ENCODE measurements around the gene IL17RD. TPM values are rescaled to one million over a fixed set of nuclear protein-coding genes. Genes with fewer than 3 reads are reported as not detected.

The IL17RD gene
- total RNA-seq = 27.7 TPM

DNA sequence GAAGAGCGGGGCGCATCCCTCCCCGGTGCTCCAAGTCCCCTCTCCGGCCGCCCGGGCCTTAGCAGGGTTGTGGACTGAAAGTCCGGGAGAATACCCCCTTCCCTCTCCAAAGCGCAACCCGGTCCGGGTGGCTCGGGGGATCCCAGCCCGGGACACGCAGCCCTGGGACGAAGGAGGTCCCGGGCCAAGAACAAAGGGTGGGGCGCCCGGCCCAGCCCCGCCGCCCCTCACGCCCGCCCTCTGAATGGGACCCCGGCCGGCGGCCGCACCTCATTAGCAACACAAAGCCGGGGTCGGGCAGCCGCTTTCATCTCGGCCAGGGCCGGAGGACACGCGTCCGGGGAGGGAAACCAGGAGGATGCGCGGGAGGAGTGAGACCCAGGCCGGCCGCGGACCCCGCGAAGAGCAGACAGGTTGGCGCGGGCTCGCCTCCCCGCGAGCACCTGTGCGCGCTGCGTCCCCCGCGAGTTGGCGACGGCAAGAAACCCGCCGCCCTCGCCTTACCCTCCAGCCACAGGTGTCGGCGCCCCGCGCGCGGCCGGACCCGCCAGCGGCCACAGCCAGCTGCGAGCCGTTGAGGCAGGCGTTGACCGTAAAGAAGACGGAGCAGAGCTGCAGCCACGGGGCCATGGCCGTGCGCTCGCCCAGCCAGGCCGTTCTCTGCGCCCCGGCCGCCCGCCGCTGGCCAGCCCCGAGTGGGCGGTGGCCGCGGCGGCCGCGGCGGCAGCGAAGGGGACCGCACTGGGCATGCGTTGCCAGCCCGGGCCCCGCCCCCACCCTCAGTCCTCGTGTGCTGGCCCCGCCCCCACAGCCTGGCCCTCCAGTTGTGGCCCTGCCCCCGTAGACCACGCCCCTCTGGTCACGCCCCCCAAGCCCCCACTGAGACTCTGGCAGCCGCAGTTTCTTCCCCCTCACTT, at the start of gene IL17RD:
Gene IL17RD, minus strand, starts transcription at position 697 of the 917 bp plus-strand sequence. Its CDS starts 67 bp downstream, at position 630.

GRCh38 chr3:57199895-57200297, 34.7 kb upstream of the IL17RD start, which contains the start of gene HESX1:
TSS of gene HESX1 (minus strand) at chr3:57199978. CDS start at chr3:57199918, 60 bp downstream.

GRCh38 chr3:57060089-57060821, 104.9 kb downstream of the IL17RD start, which contains the start of gene SPATA12:
TSS of gene SPATA12 (plus strand) at chr3:57060664. CDS start at chr3:57073695, 13,031 bp downstream.

Other genes starting within 250 kb of the IL17RD start
- gene SPATA12, start 104.7 kb downstream of the IL17RD start, total RNA-seq = not detected
- not detected for gene HESX1, start 34.6 kb upstream of the IL17RD start, total RNA-seq
- gene APPL1, start 62.4 kb upstream of the IL17RD start, total RNA-seq = 141 TPM
- 0.69 TPM for gene ASB14, start 127.3 kb upstream of the IL17RD start, total RNA-seq